GM10248 (cell line): Measurements from ENCODE around the gene RNASE3.

Source experiments
- CTCF ChIA-PET: fragments of 300-600 bp; sonication (Branson Sonifier 250); formaldehyde crosslinking; extraction: SDS; loops from one replicate; lab custom pipeline; 2021; ENCODE audit warnings: antibody characterized with exemption; lab: Yijun Ruan, JAX
- POLR2A ChIA-PET: fragments of 350-650 bp; sonication (Branson Sonifier 250); formaldehyde crosslinking; extraction: SDS; loops from one replicate; lab custom pipeline; 2020; ENCODE audit warnings: antibody characterized with exemption; lab: Yijun Ruan, JAX
- DNase-seq: peaks from one replicate; pipeline ENCODE4 v3.0.0; 2012; ENCODE audit errors: extremely low spot score
- CTCF ChIP-seq: IDR thresholded peaks from 2 replicates; pipeline ENCODE4 v1.5.1; 2012; ENCODE audit warnings: mild to moderate bottlenecking, low read depth; ENCODE audit errors: extremely low read depth, missing control alignments, control extremely low read depth

Gene RNASE3

GRCh38 chr14:20934148-20934762 lies 43.1 kb downstream of the RNASE3 start:
- POLR2A ChIA-PET: no interaction called here
- CTCF ChIA-PET: interaction anchor here (1.1 kb wide), 1 partner anchor 10 kb away, joined by 3 read pairs; no protein-coding TSS in a partner anchor
- DNase-seq: peak; percentile 34
- peak; percentile 33 for TF ChIP-seq CTCF

DNA sequence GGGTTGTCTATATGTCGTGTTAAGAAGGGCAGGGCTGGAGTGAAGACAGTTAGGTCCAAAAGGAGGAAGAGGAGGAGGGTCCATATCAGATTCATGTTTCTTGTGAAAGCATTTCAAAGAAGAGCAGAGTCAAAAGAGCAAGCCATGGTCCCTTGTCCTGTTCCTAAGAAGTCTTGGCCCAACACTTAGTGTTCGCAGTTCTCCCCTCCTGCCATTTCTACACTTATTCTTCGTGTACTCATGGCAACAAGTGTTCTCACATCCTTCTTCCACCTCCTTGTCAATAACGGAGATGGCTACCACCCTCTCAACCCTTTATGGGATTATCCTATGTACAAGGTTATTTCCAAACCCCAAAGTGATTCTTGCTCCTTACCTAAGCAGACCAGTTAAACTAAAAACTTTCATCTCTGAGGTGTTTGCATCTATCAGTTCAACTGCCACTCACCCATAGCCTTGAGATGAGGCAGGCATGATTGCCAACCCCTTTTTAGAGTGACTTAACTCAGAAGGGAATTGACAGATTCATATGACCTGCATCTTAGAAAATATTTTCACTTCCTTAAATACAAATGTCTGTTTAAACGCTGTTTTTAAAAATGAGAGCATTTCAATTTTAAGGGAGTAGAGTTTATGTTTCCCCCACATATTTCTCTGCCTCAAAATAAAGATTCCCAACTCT lies 44.3 kb downstream of the RNASE3 start:
- TF ChIP-seq CTCF: no peak
- ChIA-PET POLR2A (no interaction called here), CTCF (no interaction called here)
- DNase-seq: no peak
